ENCODE results near the gene USP3.

The USP3 gene

DNA sequence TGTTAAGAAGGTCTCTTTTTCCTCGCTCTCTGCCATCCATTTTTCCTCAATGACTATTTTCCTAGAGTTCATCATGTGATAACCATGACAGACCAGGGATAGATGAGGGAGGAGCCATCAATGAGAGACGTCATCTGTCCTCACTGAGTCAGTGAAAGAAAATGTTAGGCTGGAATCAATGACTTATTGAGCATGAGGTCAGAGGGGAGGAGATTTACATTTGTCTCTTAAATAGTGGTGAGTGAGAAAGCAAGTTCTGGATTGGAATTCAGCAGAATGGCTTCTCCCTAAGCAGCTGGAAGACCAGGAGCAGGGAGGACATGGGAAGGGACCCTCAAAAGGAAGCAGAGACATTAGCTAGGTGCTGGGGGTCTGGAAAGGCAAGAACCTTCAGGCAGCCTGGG lies 28.2 kb upstream of the USP3 start:
- no peak for DNase-seq (ENCODE audit: low spot score)
- no peak overlapping the region for H3K4me3 ChIP-seq
- H3K27ac ChIP-seq: no peak overlapping the region
- TF ChIP-seq, protein P1, sequence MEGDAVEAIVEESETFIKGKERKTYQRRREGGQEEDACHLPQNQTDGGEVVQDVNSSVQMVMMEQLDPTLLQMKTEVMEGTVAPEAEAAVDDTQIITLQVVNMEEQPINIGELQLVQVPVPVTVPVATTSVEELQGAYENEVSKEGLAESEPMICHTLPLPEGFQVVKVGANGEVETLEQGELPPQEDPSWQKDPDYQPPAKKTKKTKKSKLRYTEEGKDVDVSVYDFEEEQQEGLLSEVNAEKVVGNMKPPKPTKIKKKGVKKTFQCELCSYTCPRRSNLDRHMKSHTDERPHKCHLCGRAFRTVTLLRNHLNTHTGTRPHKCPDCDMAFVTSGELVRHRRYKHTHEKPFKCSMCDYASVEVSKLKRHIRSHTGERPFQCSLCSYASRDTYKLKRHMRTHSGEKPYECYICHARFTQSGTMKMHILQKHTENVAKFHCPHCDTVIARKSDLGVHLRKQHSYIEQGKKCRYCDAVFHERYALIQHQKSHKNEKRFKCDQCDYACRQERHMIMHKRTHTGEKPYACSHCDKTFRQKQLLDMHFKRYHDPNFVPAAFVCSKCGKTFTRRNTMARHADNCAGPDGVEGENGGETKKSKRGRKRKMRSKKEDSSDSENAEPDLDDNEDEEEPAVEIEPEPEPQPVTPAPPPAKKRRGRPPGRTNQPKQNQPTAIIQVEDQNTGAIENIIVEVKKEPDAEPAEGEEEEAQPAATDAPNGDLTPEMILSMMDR (IDR thresholded peaks at IDR 0.05): no peak

DNA sequence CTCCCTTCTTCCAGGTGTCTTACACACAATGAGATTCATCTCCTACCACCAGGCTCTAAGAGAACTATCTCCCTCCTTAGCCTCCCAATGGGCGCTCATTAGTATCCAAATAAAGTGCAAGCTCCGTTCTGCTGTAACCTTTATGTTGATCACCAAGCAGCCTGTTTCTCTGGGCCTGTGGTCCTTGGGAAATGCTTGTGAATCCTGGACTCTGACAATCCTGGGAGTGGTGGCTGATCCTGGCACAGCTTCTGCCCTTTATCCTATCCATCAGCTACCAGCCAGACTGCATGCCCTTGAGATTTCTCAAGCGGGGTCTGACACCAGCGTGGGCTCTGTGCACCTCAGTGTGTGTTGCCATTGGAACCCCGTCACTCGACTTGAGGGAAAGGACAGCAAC lies 26.1 kb upstream of the USP3 start:
- DNase-seq (ENCODE audit: low spot score): no peak
- Histone ChIP-seq H3K27ac (no peak overlapping the region), H3K4me3 (no peak overlapping the region)
- TF ChIP-seq, protein P1 (IDR thresholded peaks at IDR 0.05): no peak

DNA sequence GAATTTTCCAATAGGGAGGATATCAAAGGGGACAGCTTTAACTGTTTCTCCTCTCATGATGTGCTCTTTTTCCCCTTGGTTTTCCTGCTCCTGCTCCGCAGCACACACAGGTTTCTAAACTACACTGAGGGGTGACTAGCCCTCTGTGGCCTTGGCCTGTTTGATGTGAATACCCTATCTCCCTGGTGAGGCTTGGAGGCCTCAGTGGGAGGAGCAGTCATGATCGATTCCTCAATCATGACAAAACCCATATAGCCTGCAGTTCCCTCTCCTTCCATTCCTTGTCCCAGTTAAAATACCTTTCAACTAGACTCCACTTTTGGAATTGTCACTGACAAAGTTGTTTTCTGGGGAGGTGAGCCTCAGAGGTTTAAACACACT lies 24.0 kb upstream of the USP3 start:
- Histone ChIP-seq H3K4me3 (no peak overlapping the region), H3K27ac (no peak overlapping the region)
- DNase-seq (ENCODE audit: low spot score): no peak
- TF ChIP-seq, protein P1 (IDR thresholded peaks at IDR 0.05): no peak

DNA sequence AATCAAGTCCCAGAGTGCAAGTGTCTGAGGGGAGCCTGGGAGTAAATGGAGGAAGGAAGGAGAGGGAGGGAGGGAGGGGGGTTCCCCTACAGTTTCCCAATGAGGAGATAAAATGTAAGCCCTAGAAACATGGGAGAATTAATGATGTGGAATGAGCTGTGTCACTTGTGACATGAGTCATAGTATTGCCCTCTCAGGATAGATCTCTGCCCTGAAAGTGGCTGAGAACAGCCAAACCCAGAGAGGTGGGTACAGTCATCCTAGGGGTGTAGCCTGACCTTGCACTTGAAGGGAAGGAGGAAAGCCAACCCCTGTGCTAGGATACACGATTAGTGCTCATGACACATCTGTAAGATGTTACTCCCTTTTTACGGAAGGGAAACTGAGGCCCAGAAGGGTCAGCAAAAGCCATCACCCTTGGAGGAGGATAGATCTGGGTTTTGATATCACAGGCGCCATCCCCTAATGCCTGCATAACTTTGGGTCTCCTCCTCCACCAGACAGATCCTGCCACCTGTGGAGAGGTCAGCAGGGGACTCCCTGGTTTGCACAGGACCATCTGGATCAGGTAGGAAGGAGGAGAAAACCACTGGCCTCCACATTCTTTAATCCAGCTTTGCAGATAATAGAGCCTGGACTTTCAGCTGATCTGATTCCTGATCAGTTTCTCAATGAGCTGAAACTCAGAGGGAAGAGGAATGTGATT lies 23.1 kb upstream of the USP3 start:
- Histone ChIP-seq H3K27ac (no peak overlapping the region), H3K4me3 (no peak overlapping the region)
- DNase-seq (ENCODE audit: low spot score): no peak
- TF ChIP-seq, protein P1 (IDR thresholded peaks at IDR 0.05): no peak

DNA sequence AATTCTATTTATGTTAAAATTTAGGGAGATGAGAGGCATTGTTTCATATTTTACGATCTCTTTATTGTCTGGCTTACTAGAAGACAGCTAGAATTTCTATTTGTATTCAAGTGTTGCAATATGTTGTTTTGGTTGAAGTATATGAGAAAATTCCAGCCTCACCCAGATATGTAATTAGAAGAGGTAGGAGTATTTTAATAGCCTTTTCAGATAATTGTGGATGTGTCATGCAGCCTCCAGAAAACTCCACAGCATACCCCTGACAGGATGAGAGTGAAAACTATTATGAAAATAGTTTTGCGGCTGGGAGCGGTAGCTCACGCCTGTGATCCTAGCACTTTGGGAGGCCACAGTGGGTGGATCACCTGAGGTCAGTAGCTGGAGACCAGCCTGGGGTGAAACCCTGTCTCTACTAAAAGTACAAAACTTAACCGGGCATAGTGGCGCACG lies 21.5 kb upstream of the USP3 start:
- DNase-seq (ENCODE audit: low spot score): no peak
- Histone ChIP-seq H3K4me3 (no peak overlapping the region), H3K27ac (no peak overlapping the region)
- TF ChIP-seq, protein P1 (IDR thresholded peaks at IDR 0.05): no peak

DNA sequence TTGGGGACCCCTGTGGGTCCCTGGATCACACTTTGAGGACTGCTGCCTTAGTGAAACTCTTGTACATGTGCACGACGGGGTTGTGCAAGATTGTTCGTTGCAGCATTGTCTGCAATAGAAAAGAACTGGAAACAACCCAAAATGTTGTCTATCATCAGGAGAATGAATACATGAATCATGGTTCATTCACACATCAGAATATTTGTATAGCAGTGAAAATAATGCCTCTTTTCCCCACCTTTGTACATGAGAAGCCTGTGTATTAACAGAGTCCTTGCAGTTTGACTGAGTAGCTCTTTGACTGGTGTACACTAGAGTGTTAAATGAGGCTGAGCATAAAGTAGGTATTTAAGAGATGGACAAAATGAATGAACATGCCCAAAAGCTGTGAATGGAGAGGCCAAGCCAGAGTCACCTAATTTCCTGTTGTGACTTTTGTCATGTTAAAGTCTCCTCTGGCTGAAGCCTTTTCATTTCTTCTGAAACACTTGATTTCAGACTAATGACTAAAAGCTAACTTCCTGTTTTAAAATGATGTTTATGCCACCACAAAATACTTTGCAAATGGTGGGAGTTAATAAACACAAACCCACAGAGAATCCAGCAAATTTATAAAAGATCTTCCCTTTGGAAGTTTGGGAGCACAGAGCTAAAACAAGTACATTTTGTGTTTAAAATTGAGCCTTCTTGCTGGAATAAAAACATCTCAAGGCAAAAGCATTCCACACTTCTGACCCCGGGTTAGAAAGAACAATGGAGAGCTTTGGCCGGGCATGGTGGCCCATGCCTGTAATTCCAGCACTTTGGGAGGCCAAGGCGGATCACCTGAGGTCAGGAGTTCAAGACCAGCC lies 20.6 kb upstream of the USP3 start:
- no peak overlapping the region for H3K4me3 ChIP-seq
- no peak for DNase-seq (ENCODE audit: low spot score)
- H3K27ac ChIP-seq: no peak overlapping the region
- TF ChIP-seq, protein P1 (IDR thresholded peaks at IDR 0.05): no peak

All from coronary artery (tissue), 2 donors.